Measurements from ENCODE around the gene DGLUCY.

Gene DGLUCY

DNA sequence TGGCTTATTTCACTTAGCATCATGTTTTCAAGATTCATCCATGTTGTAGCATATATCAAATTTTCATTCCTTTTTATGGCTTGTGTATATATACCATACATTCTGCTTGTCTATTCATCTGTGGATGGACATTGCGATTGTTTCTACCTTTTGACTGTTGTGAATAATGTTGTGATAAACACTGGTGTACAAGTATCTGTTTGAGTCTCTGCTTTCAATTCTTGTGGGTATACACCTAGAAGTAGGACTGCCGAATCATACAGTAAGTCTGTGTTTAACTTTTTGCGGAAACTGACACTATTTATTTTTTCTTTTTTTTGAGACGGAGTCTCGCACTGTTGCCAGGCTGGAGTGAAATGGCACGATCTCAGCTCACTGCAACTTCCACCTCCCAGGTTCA is 33.8 kb upstream of the DGLUCY start:
- TF ChIP-seq, protein P1, sequence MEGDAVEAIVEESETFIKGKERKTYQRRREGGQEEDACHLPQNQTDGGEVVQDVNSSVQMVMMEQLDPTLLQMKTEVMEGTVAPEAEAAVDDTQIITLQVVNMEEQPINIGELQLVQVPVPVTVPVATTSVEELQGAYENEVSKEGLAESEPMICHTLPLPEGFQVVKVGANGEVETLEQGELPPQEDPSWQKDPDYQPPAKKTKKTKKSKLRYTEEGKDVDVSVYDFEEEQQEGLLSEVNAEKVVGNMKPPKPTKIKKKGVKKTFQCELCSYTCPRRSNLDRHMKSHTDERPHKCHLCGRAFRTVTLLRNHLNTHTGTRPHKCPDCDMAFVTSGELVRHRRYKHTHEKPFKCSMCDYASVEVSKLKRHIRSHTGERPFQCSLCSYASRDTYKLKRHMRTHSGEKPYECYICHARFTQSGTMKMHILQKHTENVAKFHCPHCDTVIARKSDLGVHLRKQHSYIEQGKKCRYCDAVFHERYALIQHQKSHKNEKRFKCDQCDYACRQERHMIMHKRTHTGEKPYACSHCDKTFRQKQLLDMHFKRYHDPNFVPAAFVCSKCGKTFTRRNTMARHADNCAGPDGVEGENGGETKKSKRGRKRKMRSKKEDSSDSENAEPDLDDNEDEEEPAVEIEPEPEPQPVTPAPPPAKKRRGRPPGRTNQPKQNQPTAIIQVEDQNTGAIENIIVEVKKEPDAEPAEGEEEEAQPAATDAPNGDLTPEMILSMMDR (IDR thresholded peaks at IDR 0.05): no peak

DNA sequence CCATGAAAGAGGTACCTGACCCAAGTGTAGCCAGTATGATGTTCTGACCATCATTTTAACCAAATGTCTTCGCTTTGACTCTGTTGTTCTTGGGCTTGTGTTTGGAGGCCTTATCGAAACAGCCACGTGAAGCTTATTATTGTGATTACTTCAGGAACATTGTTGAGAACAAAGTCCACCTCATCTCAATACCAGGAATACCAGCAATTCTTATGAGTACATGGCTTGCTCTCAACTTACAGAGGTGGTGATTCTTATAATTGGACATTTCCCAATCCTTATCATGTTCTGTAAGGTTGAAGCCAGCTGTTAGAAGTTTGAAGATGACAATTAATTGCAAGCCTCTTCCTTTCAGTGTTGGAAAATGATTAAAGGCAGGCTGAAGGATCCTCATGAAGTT is 31.6 kb upstream of the DGLUCY start:
- TF ChIP-seq, protein P1 (IDR thresholded peaks at IDR 0.05): no peak

DNA sequence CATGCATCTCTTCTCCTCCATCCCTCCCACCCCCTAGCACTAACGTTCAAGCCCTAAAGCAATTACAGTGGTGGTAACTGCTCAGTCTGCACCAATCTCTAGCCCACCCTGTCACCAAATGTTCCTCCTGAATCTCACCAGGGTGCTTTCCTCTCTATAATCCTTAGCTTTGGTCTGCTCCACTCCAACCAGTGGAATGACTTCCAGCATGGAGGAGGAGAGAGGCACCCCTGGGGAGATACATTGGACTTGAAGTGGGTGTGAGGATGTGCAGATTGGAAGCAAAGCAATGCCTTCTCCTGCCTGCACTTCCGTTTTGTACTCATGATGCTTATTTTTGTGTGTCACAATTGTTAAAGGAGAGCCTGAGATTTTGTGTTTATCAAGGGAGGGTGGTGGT is 29.4 kb upstream of the DGLUCY start:
- TF ChIP-seq, protein P1 (IDR thresholded peaks at IDR 0.05): no peak

DNA sequence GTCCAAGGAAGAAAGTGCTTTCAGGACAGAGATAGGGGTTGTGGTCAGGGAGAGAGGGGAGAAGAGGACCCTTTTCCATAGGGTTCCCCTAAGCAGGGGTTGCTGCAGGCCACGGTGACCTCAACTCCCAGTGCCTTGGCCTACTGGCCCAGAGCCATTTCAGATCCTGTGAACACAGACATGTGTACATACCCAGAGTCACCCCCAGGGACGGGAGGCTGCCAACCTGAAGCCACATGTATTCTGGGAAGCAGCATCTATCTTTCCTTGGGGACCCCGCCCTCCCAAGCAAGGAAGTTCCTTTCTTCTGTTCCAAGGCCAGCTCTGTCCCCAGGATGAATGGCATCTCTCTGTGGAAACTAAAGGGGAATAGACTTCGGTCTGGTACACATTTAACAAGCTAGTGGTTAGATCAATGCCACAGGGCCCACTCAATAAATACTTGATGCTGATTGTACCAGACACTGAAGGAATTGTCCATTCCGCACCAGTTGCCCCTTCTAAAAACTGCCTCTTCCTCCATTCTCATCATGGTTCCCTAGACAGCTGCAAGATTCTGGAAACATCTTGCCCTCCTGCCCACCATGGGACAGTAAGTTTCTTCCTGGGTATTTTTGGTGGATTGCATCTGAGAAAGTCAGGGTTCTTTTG is 25.2 kb upstream of the DGLUCY start:
- TF ChIP-seq, protein P1 (IDR thresholded peaks at IDR 0.05): no peak

DNA sequence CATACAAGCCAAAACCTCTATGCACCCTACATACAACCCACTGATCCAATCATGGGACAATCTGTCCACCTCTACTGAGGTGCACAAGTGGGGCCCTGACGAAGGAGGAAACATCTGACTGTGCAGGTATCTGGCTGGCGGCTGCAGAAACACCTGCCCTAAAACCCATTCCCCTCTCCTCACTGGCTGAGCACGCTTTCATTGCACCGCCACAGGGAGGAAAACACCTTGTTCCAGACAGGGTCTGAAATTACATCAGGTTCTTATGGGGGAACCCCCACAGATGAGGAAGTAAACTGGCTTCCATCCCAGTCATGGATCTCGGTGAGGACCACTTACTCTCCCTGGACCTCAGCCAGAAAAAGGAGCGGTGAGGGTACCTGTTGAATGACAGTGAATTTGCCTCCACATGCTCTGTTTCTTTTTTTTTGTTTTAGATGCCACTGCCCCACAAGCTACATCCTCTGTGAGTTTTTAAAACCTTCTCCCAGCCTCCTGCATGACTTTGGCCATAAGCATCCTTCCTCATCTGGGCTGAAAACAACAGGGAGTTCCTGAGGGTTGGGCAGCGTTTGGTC is 23.8 kb upstream of the DGLUCY start:
- TF ChIP-seq, protein P1 (IDR thresholded peaks at IDR 0.05): no peak

DNA sequence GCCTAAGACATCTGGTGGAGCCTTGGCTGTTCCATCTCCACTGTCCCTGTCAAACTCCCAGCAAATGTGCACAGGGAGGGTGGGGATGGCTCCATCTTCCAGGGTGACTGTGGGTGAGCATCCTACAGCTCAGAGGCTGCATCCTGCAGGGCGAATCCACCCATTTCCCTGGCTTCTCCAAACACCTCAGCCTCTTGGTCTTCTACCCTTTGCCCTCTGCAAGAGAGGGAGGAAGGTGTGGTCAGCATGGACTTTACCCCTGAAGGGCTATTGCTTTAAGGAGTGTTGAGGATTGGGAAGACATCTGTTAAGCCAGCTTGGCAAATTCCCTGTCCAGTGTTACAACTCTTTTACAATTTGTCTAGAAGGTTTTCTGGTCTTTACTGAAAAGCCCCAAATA is 23.1 kb upstream of the DGLUCY start:
- TF ChIP-seq, protein P1 (IDR thresholded peaks at IDR 0.05): no peak

DNA sequence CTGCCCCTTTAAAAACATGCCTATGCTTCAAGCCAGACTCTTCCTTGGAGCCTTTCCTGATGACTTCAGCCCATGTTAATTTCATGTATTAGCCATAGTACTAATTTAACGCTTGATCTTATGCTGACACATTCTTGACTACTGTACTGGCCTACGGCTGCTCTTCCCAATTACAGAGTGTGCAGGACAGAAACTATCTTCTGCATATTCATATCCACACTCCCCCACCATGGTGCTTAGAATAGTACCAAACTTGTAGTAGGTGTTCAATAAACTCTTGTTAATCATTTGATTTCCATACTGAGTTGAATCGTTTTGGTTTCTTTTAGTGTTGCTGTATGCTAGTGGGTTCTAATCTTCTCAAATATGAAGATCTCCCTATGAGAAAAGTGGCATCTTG is 21.8 kb upstream of the DGLUCY start:
- TF ChIP-seq, protein P1 (IDR thresholded peaks at IDR 0.05): no peak

All from LNCAP (cell line).